MM.1S (cell line): ENCODE results near the gene SLC13A3.

Experiments used
- DNase-seq: peaks from one replicate; pipeline ENCODE4 v3.0.0-alpha.2; 2015
- H2AFZ ChIP-seq: fragments of 300-600 bp; sonication (generic); 2 replicates; pipeline ENCODE4 v1.6.0; 2016; ENCODE audit warnings: antibody characterized with exemption, low read length
- H3F3A ChIP-seq: fragments of 300-600 bp; sonication (generic); 2 replicates; pipeline ENCODE4 v1.6.1; 2016; ENCODE audit warnings: mild to moderate bottlenecking, antibody characterized with exemption, low read length, moderate library complexity, mixed read lengths; ENCODE audit not compliant: insufficient read depth
- H3K27ac ChIP-seq: fragments of 300-600 bp; sonication (generic); 2 replicates; pipeline ENCODE4 v1.5.1; 2016; ENCODE audit warnings: mild to moderate bottlenecking, low read length
- H3K27me3 ChIP-seq: fragments of 300-600 bp; sonication (generic); replicated peaks from 2 replicates; pipeline ENCODE4 v1.6.0; 2016; ENCODE audit warnings: low read length; ENCODE audit not compliant: insufficient read depth
- H3K36me3 ChIP-seq: fragments of 300-600 bp; sonication (generic); replicated peaks from 2 replicates; pipeline ENCODE4 v1.6.1; 2016; ENCODE audit warnings: mild to moderate bottlenecking, low read length, mixed read lengths; ENCODE audit not compliant: insufficient read depth
- H3K4me1 ChIP-seq: fragments of 300-600 bp; sonication (generic); 2 replicates; pipeline ENCODE4 v1.6.1; 2016; ENCODE audit warnings: low read length, mixed read lengths
- H3K4me2 ChIP-seq: fragments of 300-600 bp; sonication (generic); 2 replicates; pipeline ENCODE4 v1.6.0; 2016; ENCODE audit warnings: low read depth, low read length
- H3K4me3 ChIP-seq: fragments of 300-600 bp; sonication (generic); 2 replicates; pipeline ENCODE4 v1.5.1; 2016; ENCODE audit warnings: low read length, mixed read lengths
- H3K79me2 ChIP-seq: fragments of 300-600 bp; sonication (generic); 2 replicates; pipeline ENCODE4 v1.6.1; 2016; ENCODE audit warnings: mixed run types, low read length, mixed read lengths
- H3K9ac ChIP-seq: fragments of 300-600 bp; sonication (generic); 2 replicates; pipeline ENCODE4 v1.6.1; 2016; ENCODE audit warnings: low read length, mixed read lengths
- H3K9me2 ChIP-seq: fragments of 300-600 bp; sonication (generic); replicated peaks from 2 replicates; pipeline ENCODE4 v1.6.1; 2016; ENCODE audit warnings: mild to moderate bottlenecking, low read length, mixed read lengths; ENCODE audit not compliant: insufficient read depth
- H3K9me3 ChIP-seq: fragments of 300-600 bp; sonication (generic); replicated peaks from 2 replicates; pipeline ENCODE4 v1.6.1; 2016; ENCODE audit warnings: mild to moderate bottlenecking, low read length, mixed read lengths; ENCODE audit not compliant: insufficient read depth
- H4K20me1 ChIP-seq: fragments of 300-600 bp; sonication (generic); 2 replicates; pipeline ENCODE4 v1.6.1; 2016; ENCODE audit warnings: mild to moderate bottlenecking, low read length, moderate library complexity, mixed read lengths; ENCODE audit not compliant: insufficient read depth
- CTCF ChIP-seq: fragments of 300-600 bp; sonication (generic); IDR thresholded peaks from 2 replicates; pipeline ENCODE4 v1.5.1; 2016; ENCODE audit warnings: antibody characterized with exemption, low read length, mixed read lengths
- EZH2 ChIP-seq: fragments of 300-600 bp; sonication (generic); optimal IDR thresholded peaks from 2 replicates; pipeline ENCODE3; 2017; ENCODE audit warnings: low read depth, mild to moderate bottlenecking, antibody characterized with exemption, low read length, mixed read lengths
- EZH2phosphoT487 ChIP-seq: fragments of 300-600 bp; sonication (generic); IDR thresholded peaks from 2 replicates; pipeline ENCODE4 v1.6.1; 2018; ENCODE audit warnings: antibody characterized with exemption, low read length

Gene SLC13A3

GRCh38 chr20:46563860-46564221, 87.4 kb downstream of the SLC13A3 start:
- no peak overlapping the region for H2AFZ ChIP-seq
- TF ChIP-seq CTCF: no peak

GRCh38 chr20:46563170-46563859, 87.9 kb downstream of the SLC13A3 start:
- Histone ChIP-seq H3K9ac (no peak overlapping the region), H2AFZ (no peak overlapping the region), H3K27me3 (no peaks in the 10 kb centered on the region), H3K27ac (no peak overlapping the region), H4K20me1 (no peaks in the 10 kb centered on the region), H3K36me3 (no peaks in the 10 kb centered on the region), H3K4me2 (no peak overlapping the region), H3K4me3 (no peak overlapping the region), H3K9me2 (no peaks in the 10 kb centered on the region), H3K9me3 (no peaks in the 10 kb centered on the region), H3F3A (no peaks in the 10 kb centered on the region), H3K4me1 (peaks cover 11% of the 10 kb centered on the region; the same call in 1 of the 2 replicates), H3K79me2 (0 out of 2 replicates have a peak, but pooled peaks cover 4% of the 10 kb centered on the region)
- no peak for TF ChIP-seq EZH2
- no peak for DNase-seq

More at GRCh38 chr20:46563860-46564221, 87.4 kb downstream of the SLC13A3 start:
- Histone ChIP-seq H4K20me1 (no peaks in the 10 kb centered on the region), H3F3A (no peaks in the 10 kb centered on the region), H3K4me2 (no peak overlapping the region), H3K36me3 (no peaks in the 10 kb centered on the region), H3K27me3 (no peaks in the 10 kb centered on the region), H3K79me2 (0 out of 2 replicates have a peak, but pooled peaks cover 4% of the 10 kb centered on the region), H3K4me3 (no peak overlapping the region), H3K9me3 (no peaks in the 10 kb centered on the region), H3K9me2 (no peaks in the 10 kb centered on the region), H3K4me1 (peaks cover 11% of the 10 kb centered on the region; the same call in 1 of the 2 replicates), H3K27ac (no peak overlapping the region), H3K9ac (no peak overlapping the region)
- DNase-seq: no peak

- H4K20me1 ChIP-seq: no peaks in the 10 kb centered on the region
- TF ChIP-seq EZH2phosphoT487 (no peak), EZH2 (no peak), CTCF (peak; percentile 93)
- peak overlapping the region; percentile 89 for H2AFZ ChIP-seq
- H3K4me3 ChIP-seq: peak overlapping the region; percentile 62
- DNase-seq: peak; percentile 79
- 0 out of 2 replicates have a peak, but pooled peaks cover 4% of the 10 kb centered on the region for H3K79me2 ChIP-seq
- peak overlapping the region; percentile 53; the same call in 1 of the 2 replicates for H3K9ac ChIP-seq
- no peaks in the 10 kb centered on the region for H3K36me3 ChIP-seq
- H3K27me3 ChIP-seq: no peaks in the 10 kb centered on the region
- H3K4me2 ChIP-seq: peak overlapping the region; percentile 85
- H3K9me2 ChIP-seq: no peaks in the 10 kb centered on the region
- H3K4me1 ChIP-seq: peaks cover 14% of the 10 kb centered on the region
- no peaks in the 10 kb centered on the region for H3F3A ChIP-seq
- H3K27ac ChIP-seq: peak overlapping the region; percentile 22; the same call in 1 of the 2 replicates
- no peaks in the 10 kb centered on the region for H3K9me3 ChIP-seq
Observed at GRCh38 chr20:46562373-46563169, 88.7 kb downstream of the SLC13A3 start.
